Activated CD8-positive, alpha-beta memory T cell treated with anti-CD3 and anti-CD28 coated beads for 4 hours (primary cell): ENCODE data around the gene DLGAP4.

Experiments
- DNase-seq, 2 donors: peaks; one replicate each; pipeline ENCODE4 v3.0.0-alpha.2; 2020; ENCODE audit warnings: low read depth in 2 of 2

The DLGAP4 gene

GRCh38 chr20:36477475-36477874 lies 171.3 kb downstream of the DLGAP4 start:
- DNase-seq = no peak

GRCh38 chr20:36478137-36478905 lies 172.2 kb downstream of the DLGAP4 start:
- no peak for DNase-seq

- DNase-seq = no peak
These were observed 173.8 kb downstream of the DLGAP4 start for GRCh38 chr20:36479938-36480337.

GRCh38 chr20:36480456-36481048 lies 174.4 kb downstream of the DLGAP4 start:
- DNase-seq = no peak

GRCh38 chr20:36481380-36482043 lies 175.4 kb downstream of the DLGAP4 start:
- no peak for DNase-seq

GRCh38 chr20:36482044-36482473 lies 175.9 kb downstream of the DLGAP4 start:
- no peak for DNase-seq

- no peak for DNase-seq
These were observed 177.2 kb downstream of the DLGAP4 start for GRCh38 chr20:36483209-36483918.

- DNase-seq = no peak
These were observed 178.0 kb downstream of the DLGAP4 start for GRCh38 chr20:36483919-36484808.

- DNase-seq = no peak
These were observed 179.1 kb downstream of the DLGAP4 start for GRCh38 chr20:36485286-36485685.

- no peak for DNase-seq
These were observed 180.9 kb downstream of the DLGAP4 start for GRCh38 chr20:36487069-36487468.

GRCh38 chr20:36490191-36490590 lies 184.1 kb downstream of the DLGAP4 start:
- no peak for DNase-seq

- DNase-seq = peak; percentile 16 to 21
These were observed 185.9 kb downstream of the DLGAP4 start for GRCh38 chr20:36491901-36492617.

- DNase-seq = no peak
These were observed 187.1 kb downstream of the DLGAP4 start for GRCh38 chr20:36493051-36493800.

- no peak for DNase-seq
These were observed 187.6 kb downstream of the DLGAP4 start for GRCh38 chr20:36493801-36494114.

- no peak for DNase-seq
These were observed 190.8 kb downstream of the DLGAP4 start for GRCh38 chr20:36496707-36497669.

- no peak for DNase-seq
These were observed 191.7 kb downstream of the DLGAP4 start for GRCh38 chr20:36497856-36498255.

- no peak for DNase-seq
These were observed 192.4 kb downstream of the DLGAP4 start for GRCh38 chr20:36498386-36499179.

GRCh38 chr20:36499211-36499610 lies 193.1 kb downstream of the DLGAP4 start:
- DNase-seq = no peak
